GM10266 (cell line): Measurements from ENCODE around the gene ANKMY1.

Experiments
- DNase-seq: peaks from one replicate; pipeline ENCODE4 v3.0.0; 2012; ENCODE audit errors: extremely low spot score
- TF ChIP-seq, protein P1 (sequence below): IDR thresholded peaks from 2 replicates; pipeline ENCODE4 v1.5.1; 2012; ENCODE audit warnings: mild to moderate bottlenecking, low read depth; ENCODE audit not compliant: control insufficient read depth, insufficient read depth; ENCODE audit errors: missing control alignments

The ANKMY1 gene

DNA sequence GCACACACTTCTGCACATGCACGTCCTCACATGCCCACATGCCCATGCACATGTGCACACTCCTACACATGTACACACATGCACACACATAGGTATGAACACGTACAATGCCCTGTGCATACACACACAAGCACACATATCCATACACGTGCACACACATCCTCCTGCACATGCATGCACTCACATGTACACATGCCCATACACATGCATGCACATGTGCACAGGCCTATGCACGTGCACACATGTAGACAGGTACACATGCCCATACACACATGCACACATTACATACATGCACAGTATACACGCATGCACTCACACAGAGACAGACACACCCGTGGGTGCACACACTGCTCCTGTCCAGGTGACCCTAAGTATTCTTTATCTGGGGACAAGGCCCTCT, 88.0 kb downstream of the ANKMY1 start:
- DNase-seq: no peak
- TF ChIP-seq, protein P1, sequence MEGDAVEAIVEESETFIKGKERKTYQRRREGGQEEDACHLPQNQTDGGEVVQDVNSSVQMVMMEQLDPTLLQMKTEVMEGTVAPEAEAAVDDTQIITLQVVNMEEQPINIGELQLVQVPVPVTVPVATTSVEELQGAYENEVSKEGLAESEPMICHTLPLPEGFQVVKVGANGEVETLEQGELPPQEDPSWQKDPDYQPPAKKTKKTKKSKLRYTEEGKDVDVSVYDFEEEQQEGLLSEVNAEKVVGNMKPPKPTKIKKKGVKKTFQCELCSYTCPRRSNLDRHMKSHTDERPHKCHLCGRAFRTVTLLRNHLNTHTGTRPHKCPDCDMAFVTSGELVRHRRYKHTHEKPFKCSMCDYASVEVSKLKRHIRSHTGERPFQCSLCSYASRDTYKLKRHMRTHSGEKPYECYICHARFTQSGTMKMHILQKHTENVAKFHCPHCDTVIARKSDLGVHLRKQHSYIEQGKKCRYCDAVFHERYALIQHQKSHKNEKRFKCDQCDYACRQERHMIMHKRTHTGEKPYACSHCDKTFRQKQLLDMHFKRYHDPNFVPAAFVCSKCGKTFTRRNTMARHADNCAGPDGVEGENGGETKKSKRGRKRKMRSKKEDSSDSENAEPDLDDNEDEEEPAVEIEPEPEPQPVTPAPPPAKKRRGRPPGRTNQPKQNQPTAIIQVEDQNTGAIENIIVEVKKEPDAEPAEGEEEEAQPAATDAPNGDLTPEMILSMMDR: no peak

DNA sequence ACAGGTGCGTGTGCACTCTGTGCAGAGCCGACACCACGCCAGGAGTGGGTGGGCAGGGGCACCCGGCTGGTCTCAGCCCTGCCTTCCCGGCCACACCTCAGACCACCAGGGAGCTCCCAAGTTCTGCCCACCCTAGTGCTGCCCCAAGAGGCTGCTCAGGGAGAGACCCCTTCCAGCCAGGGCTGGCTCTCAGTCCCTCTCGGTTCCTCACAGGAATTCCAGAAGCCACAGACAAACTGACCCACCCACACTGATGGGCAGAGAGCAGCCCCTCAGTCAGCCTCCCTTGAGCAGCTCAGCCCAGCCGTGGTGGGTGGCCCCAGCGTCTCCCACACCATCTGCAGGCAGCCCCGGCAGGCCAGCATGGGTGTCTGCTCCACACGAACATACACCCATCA, 88.5 kb downstream of the ANKMY1 start:
- peak; percentile 8 for DNase-seq
- TF ChIP-seq, protein P1: no peak

GRCh38 chr2:240468303-240469238, 89.2 kb downstream of the ANKMY1 start:
- peak; percentile 7 for DNase-seq
- TF ChIP-seq, protein P1: no peak

GRCh38 chr2:240467659-240468302, 90.0 kb downstream of the ANKMY1 start:
- DNase-seq: peak; percentile 16

DNA sequence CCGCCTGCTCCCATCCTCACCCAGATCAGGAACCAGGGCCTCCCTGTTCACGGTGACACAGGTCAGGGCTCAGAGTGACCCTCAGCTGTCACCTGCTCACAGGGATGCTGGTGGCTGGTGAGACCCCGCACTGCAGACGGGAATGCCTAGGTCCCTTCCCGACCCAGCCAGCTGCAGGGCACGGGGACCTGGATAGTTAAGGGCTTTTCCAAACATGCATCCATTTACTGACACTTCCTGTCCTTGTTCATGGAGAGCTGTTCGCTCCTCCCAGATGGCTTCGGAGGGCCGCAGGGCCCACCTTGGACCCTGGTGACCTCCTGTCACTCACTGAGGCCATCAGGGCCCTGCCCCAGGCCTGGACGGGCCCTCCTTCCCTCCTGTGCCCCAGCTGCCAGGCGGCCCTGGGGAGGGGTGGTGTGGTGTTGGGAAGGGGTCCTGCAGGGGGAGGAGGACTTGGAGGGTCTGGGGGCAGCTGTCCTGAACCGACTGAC, 90.6 kb downstream of the ANKMY1 start:
- no peak for DNase-seq
- TF ChIP-seq, protein P1: no peak

More at GRCh38 chr2:240467659-240468302, 90.0 kb downstream of the ANKMY1 start:
- TF ChIP-seq, protein P1: no peak

DNA sequence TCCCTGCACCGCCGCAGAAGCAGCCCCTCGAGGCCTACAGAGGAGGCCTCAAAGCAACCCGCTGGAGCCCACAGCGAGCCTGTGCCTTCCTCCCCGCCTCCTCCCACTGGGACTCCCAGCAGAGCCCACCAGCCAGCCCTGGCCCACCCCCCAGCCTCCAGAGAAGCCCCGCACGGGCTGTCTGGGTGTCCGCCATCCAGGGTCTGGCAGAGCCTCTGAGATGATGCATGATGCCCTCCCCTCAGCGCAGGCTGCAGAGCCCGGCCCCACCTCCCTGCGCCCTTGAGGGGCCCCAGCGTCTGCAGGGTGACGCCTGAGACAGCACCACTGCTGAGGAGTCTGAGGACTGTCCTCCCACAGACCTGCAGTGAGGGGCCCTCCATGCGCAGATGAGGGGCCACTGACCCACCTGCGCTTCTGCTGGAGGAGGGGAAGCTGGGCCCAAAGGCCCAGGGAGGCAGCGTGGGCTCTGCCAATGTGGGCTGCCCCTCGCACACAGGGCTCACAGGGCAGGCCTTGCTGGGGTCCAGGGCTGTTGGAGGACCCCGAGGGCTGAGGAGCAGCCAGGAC, 91.1 kb downstream of the ANKMY1 start:
- TF ChIP-seq, protein P1: no peak
- no peak for DNase-seq
